ENCODE measurements around the gene DHRS3. TPM values are rescaled to one million over a fixed set of nuclear protein-coding genes. Genes with fewer than 3 reads are reported as not detected.

DHRS3 gene
- total RNA-seq, 2 donors from 2014 or later = 9.2 to 9.8 TPM

DNA sequence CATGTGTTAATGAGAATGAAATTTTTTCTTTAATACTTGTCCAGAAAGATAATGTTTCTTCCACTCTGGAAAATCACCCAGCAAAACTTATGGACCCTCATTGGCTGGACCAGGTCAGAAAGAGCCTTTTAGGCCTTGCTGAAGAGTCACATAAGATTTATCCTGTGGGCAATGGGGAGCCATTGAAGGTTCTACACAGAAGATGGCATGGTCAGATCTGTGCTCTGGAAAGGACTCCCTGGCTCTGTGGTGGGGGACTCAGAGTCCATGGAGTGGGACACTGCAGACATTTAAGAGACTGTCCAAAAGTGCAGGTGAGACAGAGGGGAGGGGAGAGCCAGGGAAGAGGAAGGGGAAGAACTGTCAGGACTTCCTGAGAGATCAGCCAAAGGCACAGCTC, 66.4 kb downstream of the DHRS3 start:
- Mint-ChIP-seq H3K27me3 (ENCODE audit: insufficient read depth) (peaks cover 3% of the 10 kb centered on the region), H3K27ac (no peak overlapping the region), H3K36me3 (ENCODE audit: low read depth) (no peaks in the 10 kb centered on the region), H3K4me3 (no peak overlapping the region), H3K4me1 (peaks cover 2% of the 10 kb centered on the region), H3K9me3 (peaks cover 2% of the 10 kb centered on the region)
- H3K4me1 ChIP-seq (ENCODE audit: control insufficient read depth, insufficient read depth, low read length) = no peaks in the 10 kb centered on the region
- H3K27me3 ChIP-seq (ENCODE audit: control insufficient read depth, insufficient read depth, low read length, poor library complexity, severe bottlenecking) = no peaks in the 10 kb centered on the region
- DNase-seq = no peak
- TF ChIP-seq, protein P1, sequence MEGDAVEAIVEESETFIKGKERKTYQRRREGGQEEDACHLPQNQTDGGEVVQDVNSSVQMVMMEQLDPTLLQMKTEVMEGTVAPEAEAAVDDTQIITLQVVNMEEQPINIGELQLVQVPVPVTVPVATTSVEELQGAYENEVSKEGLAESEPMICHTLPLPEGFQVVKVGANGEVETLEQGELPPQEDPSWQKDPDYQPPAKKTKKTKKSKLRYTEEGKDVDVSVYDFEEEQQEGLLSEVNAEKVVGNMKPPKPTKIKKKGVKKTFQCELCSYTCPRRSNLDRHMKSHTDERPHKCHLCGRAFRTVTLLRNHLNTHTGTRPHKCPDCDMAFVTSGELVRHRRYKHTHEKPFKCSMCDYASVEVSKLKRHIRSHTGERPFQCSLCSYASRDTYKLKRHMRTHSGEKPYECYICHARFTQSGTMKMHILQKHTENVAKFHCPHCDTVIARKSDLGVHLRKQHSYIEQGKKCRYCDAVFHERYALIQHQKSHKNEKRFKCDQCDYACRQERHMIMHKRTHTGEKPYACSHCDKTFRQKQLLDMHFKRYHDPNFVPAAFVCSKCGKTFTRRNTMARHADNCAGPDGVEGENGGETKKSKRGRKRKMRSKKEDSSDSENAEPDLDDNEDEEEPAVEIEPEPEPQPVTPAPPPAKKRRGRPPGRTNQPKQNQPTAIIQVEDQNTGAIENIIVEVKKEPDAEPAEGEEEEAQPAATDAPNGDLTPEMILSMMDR (conservative IDR thresholded peaks at IDR 0.05) = no peak
- H3K9me3 ChIP-seq (ENCODE audit: control insufficient read depth, low read length) = no peaks in the 10 kb centered on the region
- no peak overlapping the region for H3K4me3 ChIP-seq (ENCODE audit: low read length)
- H3K36me3 ChIP-seq (ENCODE audit: control insufficient read depth, insufficient read depth, low read length) = no peaks in the 10 kb centered on the region
- H3K27ac ChIP-seq (ENCODE audit: low read depth, low read length) = no peak overlapping the region
- H3K9ac ChIP-seq (ENCODE audit: extremely low read depth, low read length, poor library complexity, severe bottlenecking) = no peak overlapping the region

DNA sequence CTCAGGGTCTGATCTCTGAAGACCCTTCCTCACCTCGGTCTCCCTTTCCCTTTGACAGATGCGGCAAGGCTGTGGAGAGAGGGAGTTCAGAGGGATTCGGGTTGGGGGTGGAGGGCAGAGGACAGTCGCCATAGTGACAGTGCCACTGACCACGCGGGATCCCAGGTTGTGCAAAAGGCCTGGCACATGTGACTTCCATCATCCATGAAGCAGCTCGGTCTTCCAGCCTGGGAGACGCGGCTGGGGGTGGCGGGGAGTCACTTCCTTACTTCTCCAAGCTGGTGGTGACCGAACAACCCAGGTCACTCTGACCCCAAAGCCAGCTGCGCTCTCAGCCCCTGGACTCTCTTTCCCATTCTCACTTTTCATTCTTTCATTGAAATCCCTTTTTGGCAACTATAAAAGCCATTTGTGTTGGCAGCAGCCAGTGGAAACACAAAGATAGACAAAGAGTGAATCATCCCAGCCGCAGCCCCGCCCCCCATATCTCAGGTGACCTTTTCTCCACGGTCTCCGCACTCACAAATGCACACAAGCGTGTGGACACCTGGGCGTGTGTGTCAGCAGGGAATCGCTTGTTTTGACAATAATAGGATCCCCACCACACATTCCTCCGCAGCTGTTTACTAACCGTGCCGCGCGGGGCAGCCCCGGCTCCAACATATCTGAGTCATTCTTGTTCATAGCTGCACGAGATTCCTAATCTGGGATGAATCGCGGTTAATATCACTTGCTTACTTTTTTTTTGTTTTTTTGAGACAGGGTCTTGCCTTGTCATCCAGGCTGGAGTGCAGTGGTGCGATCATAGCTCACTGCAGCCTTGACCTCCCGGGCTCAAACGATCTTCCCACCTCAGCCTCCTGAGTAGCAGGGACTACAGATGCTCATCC, 68.3 kb downstream of the DHRS3 start:
- Histone ChIP-seq H3K4me1 (ENCODE audit: control insufficient read depth, insufficient read depth, low read length) (no peaks in the 10 kb centered on the region), H3K36me3 (ENCODE audit: control insufficient read depth, insufficient read depth, low read length) (no peaks in the 10 kb centered on the region), H3K27me3 (ENCODE audit: control insufficient read depth, insufficient read depth, low read length, poor library complexity, severe bottlenecking) (no peaks in the 10 kb centered on the region), H3K27ac (ENCODE audit: low read depth, low read length) (no peak overlapping the region), H3K4me3 (ENCODE audit: low read length) (no peak overlapping the region), H3K9me3 (ENCODE audit: control insufficient read depth, low read length) (no peaks in the 10 kb centered on the region), H3K9ac (ENCODE audit: extremely low read depth, low read length, poor library complexity, severe bottlenecking) (no peak overlapping the region)
- Mint-ChIP-seq H3K36me3 (ENCODE audit: low read depth) (no peaks in the 10 kb centered on the region), H3K4me3 (no peak overlapping the region), H3K4me1 (no peaks in the 10 kb centered on the region), H3K9me3 (no peaks in the 10 kb centered on the region), H3K27me3 (ENCODE audit: insufficient read depth) (peaks cover 3% of the 10 kb centered on the region), H3K27ac (no peak overlapping the region)
- 91 to 92% methylated on average over 25 to 31 of the region's 31 CpGs for WGBS, 2 experiments (ENCODE audit: insufficient coverage in 1 of 2, insufficient read length in 1 of 2)
- no peak for DNase-seq
- TF ChIP-seq, protein P1 (conservative IDR thresholded peaks at IDR 0.05) = no peak

DNA sequence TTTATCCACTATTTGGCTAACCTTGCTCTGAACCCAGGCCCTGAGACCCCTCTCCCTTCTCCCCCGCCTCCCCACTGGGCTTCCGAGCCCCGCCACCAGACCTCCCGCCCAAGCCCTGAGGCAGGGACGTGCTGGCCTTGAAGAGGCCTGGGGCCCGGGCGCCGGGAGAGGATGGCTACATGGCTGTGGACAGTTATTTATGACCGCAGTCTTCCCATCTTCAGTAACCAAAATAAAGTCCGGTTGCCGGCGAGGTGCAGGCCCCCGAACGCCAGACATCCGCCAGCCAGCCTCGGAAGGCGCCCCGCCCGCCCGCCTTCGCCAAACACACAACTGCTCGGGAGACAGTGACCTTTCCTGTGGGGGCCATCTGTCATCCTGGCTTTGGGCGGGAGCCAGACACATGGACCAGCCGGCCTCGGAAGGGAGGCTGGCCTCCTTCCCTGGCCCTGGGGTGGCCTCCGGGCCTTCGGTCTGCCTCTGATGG, 69.0 kb downstream of the DHRS3 start:
- Mint-ChIP-seq H3K4me3 (no peak overlapping the region), H3K4me1 (no peaks in the 10 kb centered on the region), H3K9me3 (no peaks in the 10 kb centered on the region), H3K27me3 (ENCODE audit: insufficient read depth) (peaks cover 3% of the 10 kb centered on the region), H3K27ac (no peak overlapping the region), H3K36me3 (ENCODE audit: low read depth) (no peaks in the 10 kb centered on the region)
- H3K27me3 ChIP-seq (ENCODE audit: control insufficient read depth, insufficient read depth, low read length, poor library complexity, severe bottlenecking) = no peaks in the 10 kb centered on the region
- no peak overlapping the region for H3K27ac ChIP-seq (ENCODE audit: low read depth, low read length)
- DNase-seq = no peak
- no peaks in the 10 kb centered on the region for H3K9me3 ChIP-seq (ENCODE audit: control insufficient read depth, low read length)
- no peaks in the 10 kb centered on the region for H3K36me3 ChIP-seq (ENCODE audit: control insufficient read depth, insufficient read depth, low read length)
- TF ChIP-seq, protein P1 (conservative IDR thresholded peaks at IDR 0.05) = no peak
- H3K4me3 ChIP-seq (ENCODE audit: low read length) = no peak overlapping the region
- WGBS, 2 experiments (ENCODE audit: insufficient coverage in 1 of 2, insufficient read length in 1 of 2) = 94% methylated on average over 18 to 27 of the region's 27 CpGs
- H3K4me1 ChIP-seq (ENCODE audit: control insufficient read depth, insufficient read depth, low read length) = no peaks in the 10 kb centered on the region
- H3K9ac ChIP-seq (ENCODE audit: extremely low read depth, low read length, poor library complexity, severe bottlenecking) = no peak overlapping the region

All from endodermal cell (in vitro differentiated cells).